ENCODE measurements around the gene FST. TPM values are rescaled to one million over a fixed set of nuclear protein-coding genes. Genes with fewer than 3 reads are reported as not detected.

Gene FST, protein sequence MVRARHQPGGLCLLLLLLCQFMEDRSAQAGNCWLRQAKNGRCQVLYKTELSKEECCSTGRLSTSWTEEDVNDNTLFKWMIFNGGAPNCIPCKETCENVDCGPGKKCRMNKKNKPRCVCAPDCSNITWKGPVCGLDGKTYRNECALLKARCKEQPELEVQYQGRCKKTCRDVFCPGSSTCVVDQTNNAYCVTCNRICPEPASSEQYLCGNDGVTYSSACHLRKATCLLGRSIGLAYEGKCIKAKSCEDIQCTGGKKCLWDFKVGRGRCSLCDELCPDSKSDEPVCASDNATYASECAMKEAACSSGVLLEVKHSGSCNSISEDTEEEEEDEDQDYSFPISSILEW
- 10 to 100 TPM in 1 of 2 donors, 1 to 10 TPM in 1; 6.1 to 16.8 TPM for total RNA-seq
- polyA plus RNA-seq: 1 to 10 TPM; 1.8 to 7.5 TPM
- long read RNA-seq, donor 1, partial matches to known transcripts: 3 of 12 reads
- long read RNA-seq, donor 1, other reads (novel, unspliced or antisense): 6 of 12 reads
- long read RNA-seq, donor 2, transcript FST-201 (6 exons, 2,519 nt): major isoform, 9 of 19 reads
- long read RNA-seq, donor 2, partial matches to known transcripts: 1 of 19 reads
- long read RNA-seq, donor 2, other reads (novel, unspliced or antisense): 8 of 19 reads

GRCh38 chr5:53480416-53481158 lies at the start of gene FST:
TSS of gene FST (plus strand) at chr5:53480629. CDS start at chr5:53480792, 163 bp downstream.
- intact Hi-C loops (cut with DNase I): loop anchor here in 1 of 2 donors (5.0 kb wide), 1 partner anchor 737 kb away; no protein-coding TSS in a partner anchor
- no peak for ATAC-seq (ENCODE audit: low FRiP score)
- 0 to 1% methylated on average over 54 to 64 of the region's 64 CpGs for WGBS, 2 donors

GRCh38 chr5:53431665-53432064 lies 48.8 kb upstream of the FST start:
- H3K4me3 ChIP-seq (ENCODE audit: low read length in 2 of 2): no peak overlapping the region

More at GRCh38 chr5:53480416-53481158, at the start of gene FST:
- Histone ChIP-seq H3K9me3 (ENCODE audit: control insufficient read depth, low read length) (no peaks in the 10 kb centered on the region), H3K27me3 (ENCODE audit: control insufficient read depth in 1 of 2, insufficient read depth in 2 of 2, low read length in 1 of 2) (no peaks in the 10 kb centered on the region), H3K4me3 (ENCODE audit: low read length in 2 of 2) (peak within 1 kb of the TSS; percentile 55 to 59), H3K27ac (ENCODE audit: low read depth in 1 of 2, low read length in 2 of 2) (peak within 1 kb of the TSS in 1 of 2 donors; percentile 14), H3K4me1 (ENCODE audit: control insufficient read depth in 1 of 2, insufficient read depth in 2 of 2, low read length in 2 of 2) (no peaks in the 10 kb centered on the region), H3K36me3 (ENCODE audit: control insufficient read depth in 1 of 2, insufficient read depth in 2 of 2, low read length in 1 of 2) (no peaks in the 10 kb centered on the region)
- peak in 1 of 2 donors; percentile 76 for DNase-seq

DNA sequence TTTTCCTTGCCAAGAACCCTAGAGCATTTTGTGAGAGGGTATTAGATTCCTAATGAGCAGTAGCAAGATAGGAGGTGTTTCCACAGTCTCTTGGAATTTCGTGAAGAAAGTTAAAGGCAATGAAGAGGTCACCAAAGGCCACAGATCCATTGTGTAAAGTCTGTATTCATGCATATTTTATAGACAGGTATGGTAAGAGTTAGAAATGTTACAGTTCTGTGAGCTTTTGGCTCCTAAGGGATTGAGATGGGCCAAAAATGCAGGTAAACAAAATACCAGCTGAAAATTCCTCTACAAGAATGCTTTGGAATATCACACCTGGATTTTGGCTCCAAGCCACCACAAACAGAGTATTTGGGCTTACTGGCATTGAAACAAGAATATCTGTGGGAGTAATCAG lies 47.4 kb upstream of the FST start:
- 57 to 66% methylated on average over 1 of the region's 1 CpG for WGBS, 2 donors
- intact Hi-C loops (cut with DNase I): loop anchor here (5.0 kb wide), 1 partner anchor 171 kb away; no protein-coding TSS in a partner anchor
- ATAC-seq (ENCODE audit: low FRiP score): no peak

More at GRCh38 chr5:53431665-53432064, 48.8 kb upstream of the FST start:
- no peaks in the 10 kb centered on the region for H3K4me1 ChIP-seq (ENCODE audit: control insufficient read depth in 1 of 2, insufficient read depth in 2 of 2, low read length in 2 of 2)
- H3K27me3 ChIP-seq (ENCODE audit: control insufficient read depth in 1 of 2, insufficient read depth in 2 of 2, low read length in 1 of 2): no peaks in the 10 kb centered on the region
- DNase-seq: no peak
- H3K9me3 ChIP-seq (ENCODE audit: control insufficient read depth, low read length): no peaks in the 10 kb centered on the region
- ATAC-seq (ENCODE audit: low FRiP score): no peak
- H3K36me3 ChIP-seq (ENCODE audit: control insufficient read depth in 1 of 2, insufficient read depth in 2 of 2, low read length in 1 of 2): no peaks in the 10 kb centered on the region
- intact Hi-C loops (cut with DNase I): loop anchor here (5.0 kb wide), 1 partner anchor 169 kb away; no protein-coding TSS in a partner anchor
- no peak overlapping the region for H3K27ac ChIP-seq (ENCODE audit: low read depth in 1 of 2, low read length in 2 of 2)
- WGBS, 2 donors: 84 to 87% methylated on average over 6 of the region's 6 CpGs

GRCh38 chr5:53434541-53434940 lies 45.9 kb upstream of the FST start:
- Histone ChIP-seq H3K36me3 (ENCODE audit: control insufficient read depth in 1 of 2, insufficient read depth in 2 of 2, low read length in 1 of 2) (no peaks in the 10 kb centered on the region), H3K4me3 (ENCODE audit: low read length in 2 of 2) (no peak overlapping the region), H3K27ac (ENCODE audit: low read depth in 1 of 2, low read length in 2 of 2) (no peak overlapping the region), H3K27me3 (ENCODE audit: control insufficient read depth in 1 of 2, insufficient read depth in 2 of 2, low read length in 1 of 2) (no peaks in the 10 kb centered on the region), H3K9me3 (ENCODE audit: control insufficient read depth, low read length) (no peaks in the 10 kb centered on the region), H3K4me1 (ENCODE audit: control insufficient read depth in 1 of 2, insufficient read depth in 2 of 2, low read length in 2 of 2) (peaks cover 0 to 4% of the 10 kb centered on the region in 2 donors)
- DNase-seq (no peak), ATAC-seq (ENCODE audit: low FRiP score) (no peak)
- 8 to 22% methylated on average over 1 of the region's 1 CpG for WGBS, 2 donors
- intact Hi-C loops (cut with DNase I): loop anchor here (5.0 kb wide), 1 partner anchor 172 kb away; no protein-coding TSS in a partner anchor

More for the DNA sequence above, 47.4 kb upstream of the FST start:
- Histone ChIP-seq H3K36me3 (ENCODE audit: control insufficient read depth in 1 of 2, insufficient read depth in 2 of 2, low read length in 1 of 2) (no peaks in the 10 kb centered on the region), H3K27ac (ENCODE audit: low read depth in 1 of 2, low read length in 2 of 2) (no peak overlapping the region), H3K4me1 (ENCODE audit: control insufficient read depth in 1 of 2, insufficient read depth in 2 of 2, low read length in 2 of 2) (no peaks in the 10 kb centered on the region), H3K4me3 (ENCODE audit: low read length in 2 of 2) (no peak overlapping the region), H3K9me3 (ENCODE audit: control insufficient read depth, low read length) (no peaks in the 10 kb centered on the region), H3K27me3 (ENCODE audit: control insufficient read depth in 1 of 2, insufficient read depth in 2 of 2, low read length in 1 of 2) (no peaks in the 10 kb centered on the region)
- DNase-seq: no peak

DNA sequence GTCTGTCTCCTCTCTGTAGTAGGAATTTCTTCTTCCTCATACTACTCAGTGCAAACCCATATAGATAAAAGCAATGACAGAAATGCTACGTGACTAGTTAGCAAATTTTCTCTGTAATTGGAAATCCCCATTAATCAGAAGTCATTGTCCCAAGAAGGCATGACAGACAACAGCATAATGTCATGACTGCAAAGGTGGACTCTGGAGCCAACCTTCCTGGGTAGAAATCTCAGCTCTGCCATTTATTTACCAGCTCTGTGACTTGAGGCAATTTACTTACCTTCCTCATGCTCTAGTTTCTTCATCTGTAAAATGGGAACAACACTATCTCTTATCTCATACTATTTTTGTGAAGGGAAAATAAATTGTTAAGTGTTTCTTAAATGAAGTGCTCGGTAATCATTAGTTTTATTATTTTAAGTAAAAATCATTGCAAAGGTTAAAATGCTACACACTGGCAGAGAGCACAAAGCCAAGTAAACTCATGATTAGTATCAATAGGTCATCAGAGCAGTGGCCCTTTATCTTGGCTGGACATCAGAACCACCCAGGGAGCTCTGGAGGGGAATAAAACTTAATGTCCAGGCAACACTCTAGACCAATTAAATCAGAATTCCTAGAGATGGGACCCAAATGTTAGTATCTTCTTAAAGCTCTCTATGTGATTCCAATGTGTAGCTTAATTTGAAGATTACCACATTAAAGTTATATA lies 43.8 kb upstream of the FST start:
- no peaks in the 10 kb centered on the region for H3K36me3 ChIP-seq (ENCODE audit: control insufficient read depth in 1 of 2, insufficient read depth in 2 of 2, low read length in 1 of 2)
- 89 to 95% methylated on average over 2 of the region's 2 CpGs for WGBS, 2 donors
- no peaks in the 10 kb centered on the region for H3K9me3 ChIP-seq (ENCODE audit: control insufficient read depth, low read length)
- ATAC-seq (ENCODE audit: low FRiP score) (no peak), DNase-seq (no peak)
- H3K27me3 ChIP-seq (ENCODE audit: control insufficient read depth in 1 of 2, insufficient read depth in 2 of 2, low read length in 1 of 2): no peaks in the 10 kb centered on the region
- peaks cover 0 to 4% of the 10 kb centered on the region in 2 donors for H3K4me1 ChIP-seq (ENCODE audit: control insufficient read depth in 1 of 2, insufficient read depth in 2 of 2, low read length in 2 of 2)
- H3K27ac ChIP-seq (ENCODE audit: low read depth in 1 of 2, low read length in 2 of 2): no peak overlapping the region
- no peak overlapping the region for H3K4me3 ChIP-seq (ENCODE audit: low read length in 2 of 2)
- intact Hi-C loops (cut with DNase I): no loop called here

DNA sequence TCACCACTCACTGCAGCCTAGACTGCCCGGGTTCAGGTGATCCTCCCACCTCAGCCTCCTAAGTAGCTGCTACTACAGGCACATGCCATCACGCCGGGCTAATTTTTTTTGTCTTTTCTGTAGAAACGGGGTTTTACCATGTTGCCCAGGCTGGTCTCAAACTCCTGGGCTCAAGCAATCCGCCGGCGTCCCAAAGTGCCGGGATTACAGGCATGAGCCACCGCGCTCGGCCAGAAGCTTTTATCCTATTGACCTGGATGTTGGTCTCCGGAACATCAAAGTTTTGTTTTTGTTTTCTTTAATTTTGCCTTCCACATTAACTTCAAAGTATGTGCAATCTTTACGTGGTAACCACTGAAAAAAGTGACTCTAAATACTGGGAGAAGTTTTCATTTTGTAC lies 42.4 kb upstream of the FST start:
- ATAC-seq (ENCODE audit: low FRiP score) (no peak), DNase-seq (no peak)
- no peak overlapping the region for H3K4me3 ChIP-seq (ENCODE audit: low read length in 2 of 2)
- no peaks in the 10 kb centered on the region for H3K27me3 ChIP-seq (ENCODE audit: control insufficient read depth in 1 of 2, insufficient read depth in 2 of 2, low read length in 1 of 2)
- H3K27ac ChIP-seq (ENCODE audit: low read depth in 1 of 2, low read length in 2 of 2): no peak overlapping the region
- no peaks in the 10 kb centered on the region for H3K9me3 ChIP-seq (ENCODE audit: control insufficient read depth, low read length)
- intact Hi-C loops (cut with DNase I): no loop called here
- no peaks in the 10 kb centered on the region for H3K36me3 ChIP-seq (ENCODE audit: control insufficient read depth in 1 of 2, insufficient read depth in 2 of 2, low read length in 1 of 2)
- 96 to 98% methylated on average over 13 of the region's 13 CpGs for WGBS, 2 donors
- peaks cover 0 to 4% of the 10 kb centered on the region in 2 donors for H3K4me1 ChIP-seq (ENCODE audit: control insufficient read depth in 1 of 2, insufficient read depth in 2 of 2, low read length in 2 of 2)

- Histone ChIP-seq H3K27ac (ENCODE audit: low read depth in 1 of 2, low read length in 2 of 2) (no peak overlapping the region), H3K4me3 (ENCODE audit: low read length in 2 of 2) (no peak overlapping the region), H3K9me3 (ENCODE audit: control insufficient read depth, low read length) (no peaks in the 10 kb centered on the region), H3K27me3 (ENCODE audit: control insufficient read depth in 1 of 2, insufficient read depth in 2 of 2, low read length in 1 of 2) (no peaks in the 10 kb centered on the region), H3K36me3 (ENCODE audit: control insufficient read depth in 1 of 2, insufficient read depth in 2 of 2, low read length in 1 of 2) (no peaks in the 10 kb centered on the region), H3K4me1 (ENCODE audit: control insufficient read depth in 1 of 2, insufficient read depth in 2 of 2, low read length in 2 of 2) (peaks cover 0 to 4% of the 10 kb centered on the region in 2 donors)
- DNase-seq (no peak), ATAC-seq (ENCODE audit: low FRiP score) (no peak)
- intact Hi-C loops (cut with DNase I): no loop called here
- WGBS, 2 donors: 32 to 35% methylated on average over 6 of the region's 6 CpGs
Measured at GRCh38 chr5:53438486-53439472, 41.6 kb upstream of the FST start.

Measured in aorta (tissue), 5 donors.